GM12892 (cell line): Measurements from ENCODE around the gene GMPR2.
"Not testable (repeated sequence)": the region's sequence is repeated elsewhere in the genome, so short reads cannot be mapped to it uniquely, and the experiment has no call there.

Experiments
- DNase-seq: peaks from one replicate; pipeline ENCODE4 v3.0.0; 2011; ENCODE audit not compliant: insufficient read length
- FAIRE-seq: peaks from 2 replicates; lab custom pipeline; 2011; peaks lifted over from hg19 to GRCh38; lab: Jason Lieb, UNC
- POLR2A ChIP-seq: IDR thresholded peaks from 2 replicates; pipeline ENCODE4 v1.6.1; 2011; ENCODE audit warnings: low read depth, low read length, control low read depth
- POLR2AphosphoS5 ChIP-seq: IDR thresholded peaks from 2 replicates; pipeline ENCODE4 v1.6.1; 2011; ENCODE audit warnings: low read depth, low read length, control low read depth
- TAF1 ChIP-seq: IDR thresholded peaks from 2 replicates; pipeline ENCODE4 v1.6.1; 2011; ENCODE audit warnings: low read depth, mild to moderate bottlenecking, control low read depth, low read length, borderline replicate concordance

Gene GMPR2

GRCh38 chr14:24219521-24219920 is 13.2 kb upstream of the GMPR2 start:
- no peak for TF ChIP-seq TAF1
- TF ChIP-seq POLR2A = no peak
- no peak for TF ChIP-seq POLR2AphosphoS5
- FAIRE-seq = no peak

GRCh38 chr14:24222987-24223386 is 9.7 kb upstream of the GMPR2 start:
- not testable (repeated sequence) for DNase-seq

More at GRCh38 chr14:24219521-24219920, 13.2 kb upstream of the GMPR2 start:
- DNase-seq = no peak

GRCh38 chr14:24224618-24225071 is 8.1 kb upstream of the GMPR2 start:
- FAIRE-seq = no peak
- no peak for TF ChIP-seq TAF1
- no peak for DNase-seq

More at GRCh38 chr14:24222987-24223386, 9.7 kb upstream of the GMPR2 start:
- FAIRE-seq = not testable (repeated sequence)

- DNase-seq (no peak), FAIRE-seq (no peak)
- TF ChIP-seq POLR2A (no peak), TAF1 (no peak), POLR2AphosphoS5 (no peak)
These were observed 6.3 kb upstream of the GMPR2 start for GRCh38 chr14:24226473-24226872.

- DNase-seq = no peak
- no peak for FAIRE-seq
- TF ChIP-seq POLR2AphosphoS5 (no peak), TAF1 (no peak), POLR2A (no peak)
These were observed 3.8 kb upstream of the GMPR2 start for GRCh38 chr14:24228902-24229301.

GRCh38 chr14:24231263-24232120 is 1.2 kb upstream of the GMPR2 start:
- DNase-seq (no peak), FAIRE-seq (no peak)
- TF ChIP-seq TAF1 (no peak), POLR2A (no peak), POLR2AphosphoS5 (no peak)

- peak; percentile 83 for FAIRE-seq
These were observed 546 bp upstream of the GMPR2 start, which contains the start of gene NEDD8 for GRCh38 chr14:24232121-24232644. Gene NEDD8, minus strand, starts transcription at chr14:24232367. Its CDS starts 100 bp downstream, at chr14:24232267.

GRCh38 chr14:24233538-24233866 is 773 bp downstream of the GMPR2 start:
- no peak for TF ChIP-seq POLR2A
- TF ChIP-seq TAF1 = no peak
- no peak for TF ChIP-seq POLR2AphosphoS5
- no peak for DNase-seq
- FAIRE-seq = no peak

More at GRCh38 chr14:24232121-24232644, 546 bp upstream of the GMPR2 start, which contains the start of gene NEDD8:
- TF ChIP-seq TAF1 (no peak), POLR2A (peak; percentile 68)
- DNase-seq = peak; percentile 84

- DNase-seq (no peak), FAIRE-seq (no peak)
These were observed 1.6 kb downstream of the GMPR2 start for GRCh38 chr14:24234095-24235005.

GRCh38 chr14:24235804-24236688 is 3.3 kb downstream of the GMPR2 start:
- DNase-seq (no peak), FAIRE-seq (no peak)
- no peak for TF ChIP-seq POLR2A
- no peak for TF ChIP-seq TAF1
- TF ChIP-seq POLR2AphosphoS5 = no peak

More at GRCh38 chr14:24234095-24235005, 1.6 kb downstream of the GMPR2 start:
- TF ChIP-seq TAF1 (no peak), POLR2AphosphoS5 (no peak; the same call in none of the 2 replicates), POLR2A (no peak)
